Measurements from ENCODE around the gene TSEN54.

DNA sequence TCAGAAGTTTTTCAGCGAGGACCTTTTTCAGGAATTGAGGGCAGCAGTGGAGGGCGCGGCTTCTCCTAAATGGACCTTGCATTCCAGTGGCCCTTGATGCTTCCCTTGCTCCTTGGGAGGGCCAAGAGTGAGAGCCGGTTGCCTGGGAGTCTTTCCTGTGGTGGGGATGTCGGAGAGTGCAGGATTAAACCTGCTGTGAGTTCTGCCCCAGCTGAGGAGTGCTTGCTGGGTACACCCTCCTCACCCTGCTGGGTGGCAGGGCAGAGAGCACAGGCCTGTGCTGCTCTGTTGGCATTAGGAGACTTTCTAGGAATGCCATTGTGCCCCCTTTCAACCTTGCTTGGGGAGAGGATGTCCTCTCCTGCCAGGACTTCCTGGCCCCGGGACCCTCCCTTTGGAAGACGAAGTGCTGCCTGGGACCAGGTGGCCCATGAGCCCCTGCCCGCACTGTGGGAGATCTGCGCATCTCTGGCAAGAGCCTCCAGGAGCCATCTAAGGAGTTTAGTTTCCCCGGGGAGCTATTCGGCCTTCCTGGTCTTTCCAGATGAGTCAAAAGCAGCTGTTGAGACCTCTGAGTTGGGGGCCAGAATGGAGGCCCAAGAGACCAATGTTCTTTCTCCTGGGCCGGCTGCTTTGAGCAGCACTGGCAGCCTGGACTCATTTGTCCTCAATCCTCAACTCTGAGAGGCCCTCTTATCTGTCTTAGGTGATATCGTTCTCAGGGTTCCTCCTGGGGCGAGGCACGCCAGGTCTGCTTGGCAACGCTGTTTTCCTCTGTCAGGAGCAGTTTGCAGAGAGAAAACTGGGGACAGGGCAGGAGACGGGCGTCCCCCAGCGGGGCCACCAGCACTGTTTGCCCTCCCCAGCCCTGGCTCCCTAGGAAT is 14.8 kb downstream of the TSEN54 start:
- TF ChIP-seq YY1 (IDR thresholded peaks at IDR 0.05; ENCODE audit: insufficient read depth, insufficient read length) (no peak), ZNF274 (IDR thresholded peaks at IDR 0.05; ENCODE audit: low read depth, low read length) (no peak), SUZ12 (IDR thresholded peaks at IDR 0.05; ENCODE audit: extremely low read depth, insufficient read depth, insufficient read length) (no peak)

All from NT2/D1 (cell line).